Smooth muscle cell (in vitro differentiated cells): ENCODE measurements around the gene SCARB2. TPM values are rescaled to one million over a fixed set of nuclear protein-coding genes. Genes with fewer than 3 reads are reported as not detected.
"Not testable (repeated sequence)": the region's sequence is repeated elsewhere in the genome, so short reads cannot be mapped to it uniquely, and the experiment has no call there.

Experiments used
- DNase-seq: peaks from one replicate; lab custom pipeline; 2025; ENCODE audit not compliant: unreplicated experiment; lab: John Stamatoyannopoulos, UW
- H2AFZ ChIP-seq: fragments of 200-600 bp; sonication (generic); 2 replicates; pipeline ENCODE4 v1.6.0; 2016; ENCODE audit warnings: antibody characterized with exemption, low read depth, mild to moderate bottlenecking
- H3F3A ChIP-seq: fragments of 200-600 bp; sonication (generic); 2 replicates; pipeline ENCODE4 v1.6.0; 2017; ENCODE audit warnings: antibody characterized with exemption, low read depth
- H3K27ac ChIP-seq: fragments of 200-600 bp; sonication (generic); 2 replicates; pipeline ENCODE4 v1.5.1; 2016; ENCODE audit warnings: low read depth, mild to moderate bottlenecking
- H3K27me3 ChIP-seq: fragments of 200-600 bp; sonication (generic); 2 replicates; pipeline ENCODE4 v1.6.1; 2016; ENCODE audit warnings: low read depth, mild to moderate bottlenecking
- H3K36me3 ChIP-seq: fragments of 200-600 bp; sonication (generic); 2 replicates; pipeline ENCODE4 v1.5.1; 2016; ENCODE audit warnings: low read depth
- H3K4me1 ChIP-seq: fragments of 200-600 bp; sonication (generic); 2 replicates; pipeline ENCODE4 v1.5.1; 2016; ENCODE audit warnings: low read depth
- H3K4me2 ChIP-seq: fragments of 200-600 bp; sonication (generic); 2 replicates; pipeline ENCODE4 v1.6.0; 2016; ENCODE audit warnings: mild to moderate bottlenecking
- H3K4me3 ChIP-seq: fragments of 200-600 bp; sonication (generic); 2 replicates; pipeline ENCODE4 v1.5.1; 2016; ENCODE audit warnings: mild to moderate bottlenecking
- H3K79me2 ChIP-seq: fragments of 200-600 bp; sonication (generic); 2 replicates; pipeline ENCODE4 v1.6.0; 2016; ENCODE audit warnings: low read depth, mild to moderate bottlenecking
- H3K9ac ChIP-seq: fragments of 200-600 bp; sonication (generic); 2 replicates; pipeline ENCODE4 v1.6.0; 2016; ENCODE audit warnings: low read depth
- H3K9me3 ChIP-seq: fragments of 200-600 bp; sonication (generic); replicated peaks from 2 replicates; pipeline ENCODE4 v1.5.1; 2016; ENCODE audit warnings: low read depth
- H4K20me1 ChIP-seq: fragments of 200-600 bp; sonication (generic); 2 replicates; pipeline ENCODE4 v1.6.0; 2016; ENCODE audit warnings: low read depth
- CTCF ChIP-seq: fragments of 200-600 bp; sonication (generic); IDR thresholded peaks from 2 replicates; pipeline ENCODE4 v1.5.1; 2017; ENCODE audit warnings: borderline replicate concordance, mild to moderate bottlenecking, antibody characterized with exemption; ENCODE audit not compliant: insufficient read depth, poor library complexity, severe bottlenecking
- WGBS: methylation state at CpG from one replicate; pipeline ENCODE4 v1.1.7; 2016; ENCODE audit warnings: low lambda C conversion rate; 5-methylcytosine and 5-hydroxymethylcytosine counted together
- polyA plus RNA-seq: library from polyadenylated mRNA; unstranded; fragments of >200 nt; fragmentation: Nextera tagmentation; extraction: Ambion mirVana; gene quantifications from 2 replicates; pipeline ENCODE4 v1.2.1, GENCODE V29; 2016
- total RNA-seq: library from RNA; depleted of rRNA; stranded (reverse); fragments of >200 nt; gene quantifications from 2 replicates; pipeline ENCODE4 v1.2.3, GENCODE V29; 2014

The SCARB2 gene
- total and polyA plus RNA-seq, 2 experiments from 2014 or later: 162 to 270 TPM

GRCh38 chr4:76250962-76251361, 37.3 kb upstream of the SCARB2 start:
- H3K27me3 ChIP-seq: peaks cover 32% of the 10 kb centered on the region
- no peaks in the 10 kb centered on the region for H3K9me3 ChIP-seq
- peaks cover 6% of the 10 kb centered on the region for H3K4me1 ChIP-seq
- peak overlapping the region; percentile 63 for H3K4me3 ChIP-seq
- no peak for DNase-seq
- H3K27ac ChIP-seq: no peak overlapping the region
- no peaks in the 10 kb centered on the region for H3K36me3 ChIP-seq
- no peaks in the 10 kb centered on the region for H3K79me2 ChIP-seq
- H3F3A ChIP-seq: no peaks in the 10 kb centered on the region
- WGBS: 35% methylated on average over 6 of the region's 6 CpGs
- H2AFZ ChIP-seq: peak overlapping the region; percentile 77
- H4K20me1 ChIP-seq: no peaks in the 10 kb centered on the region
- H3K9ac ChIP-seq: peak overlapping the region; percentile 87
- H3K4me2 ChIP-seq: peak overlapping the region; percentile 97
- TF ChIP-seq CTCF: no peak

- Histone ChIP-seq H2AFZ (no peak overlapping the region), H3K27me3 (peaks cover 22% of the 10 kb centered on the region), H3K36me3 (no peaks in the 10 kb centered on the region), H4K20me1 (no peaks in the 10 kb centered on the region), H3K4me2 (no peak overlapping the region), H3K4me1 (peaks cover 2% of the 10 kb centered on the region), H3K27ac (no peak overlapping the region), H3F3A (no peaks in the 10 kb centered on the region), H3K4me3 (no peak overlapping the region), H3K9ac (no peak overlapping the region), H3K79me2 (no peaks in the 10 kb centered on the region), H3K9me3 (no peaks in the 10 kb centered on the region)
- no peak for TF ChIP-seq CTCF
- DNase-seq: no peak
Observed at GRCh38 chr4:76246852-76247251, 33.2 kb upstream of the SCARB2 start.

- no peak for DNase-seq
- Histone ChIP-seq H3K27me3 (peaks cover 22% of the 10 kb centered on the region), H3K4me3 (no peak overlapping the region), H2AFZ (no peak overlapping the region), H3K9ac (no peak overlapping the region), H3K36me3 (no peaks in the 10 kb centered on the region), H3K9me3 (no peaks in the 10 kb centered on the region), H3K27ac (no peak overlapping the region), H4K20me1 (no peaks in the 10 kb centered on the region), H3F3A (no peaks in the 10 kb centered on the region), H3K4me1 (no peaks in the 10 kb centered on the region), H3K79me2 (no peaks in the 10 kb centered on the region), H3K4me2 (no peak overlapping the region)
- no peak for TF ChIP-seq CTCF
- 59% methylated on average over 1 of the region's 1 CpG for WGBS
Observed at GRCh38 chr4:76246025-76246424, 32.4 kb upstream of the SCARB2 start.

GRCh38 chr4:76243877-76244276, 30.3 kb upstream of the SCARB2 start:
- H3K9me3 ChIP-seq, H3K4me2 ChIP-seq, H3K36me3 ChIP-seq, H3F3A ChIP-seq, H3K27me3 ChIP-seq, H3K4me3 ChIP-seq, H3K9ac ChIP-seq, H3K4me1 ChIP-seq, H2AFZ ChIP-seq, H3K79me2 ChIP-seq, H4K20me1 ChIP-seq, DNase-seq, H3K27ac ChIP-seq: not testable (repeated sequence)
- WGBS: 100% methylated on average over 2 of the region's 2 CpGs
